Kidney (tissue), 14 donors: ENCODE results near the gene HEYL. TPM values are rescaled to one million over a fixed set of nuclear protein-coding genes. Genes with fewer than 3 reads are reported as not detected.

Experiments
- DNase-seq, 5 donors: peaks; one replicate each; pipeline ENCODE4 v3.0.0-alpha.2; 2013 to 2020
- FAIRE-seq: peaks from 2 replicates; lab custom pipeline; 2012; peaks lifted over from hg19 to GRCh38; lab: Jason Lieb, UNC
- H3K27ac ChIP-seq, 2 donors: one replicate each; pipeline ENCODE4 v1.7.0; 2013; ENCODE audit warnings: low read depth in 2 of 2, low read length in 2 of 2, inconsistent platforms in 1 of 2
- H3K27me3 ChIP-seq: one replicate; pipeline ENCODE4 v1.7.1; 2013; ENCODE audit warnings: low read length, inconsistent platforms; ENCODE audit not compliant: control insufficient read depth, insufficient read depth
- H3K36me3 ChIP-seq, 3 donors: one replicate each; pipeline versions ENCODE4 v1.7.0 to v1.7.1; 2013; ENCODE audit warnings: low read length in 3 of 3, control low read depth in 1 of 3, inconsistent platforms in 1 of 3; ENCODE audit not compliant: insufficient read depth in 3 of 3, control insufficient read depth in 2 of 3
- H3K4me1 ChIP-seq, 3 donors: one replicate each; pipeline versions ENCODE4 v1.7.0 to v1.7.1; 2013; ENCODE audit warnings: low read length in 3 of 3, inconsistent platforms in 1 of 3, low read depth in 1 of 3; ENCODE audit not compliant: control insufficient read depth in 2 of 3, insufficient read depth in 2 of 3
- H3K4me3 ChIP-seq, 3 donors: one replicate each; pipeline versions ENCODE4 v1.7.0 to v1.8.1; 2013; ENCODE audit warnings: low read length in 3 of 3, control low read depth in 1 of 3, inconsistent platforms in 1 of 3
- H3K9ac ChIP-seq, 3 donors: one replicate each; pipeline versions ENCODE4 v1.7.0 to v1.7.1; 2013; ENCODE audit warnings: low read length in 3 of 3, control low read depth in 1 of 3, inconsistent platforms in 1 of 3
- H3K9me3 ChIP-seq, 3 donors: one replicate each; pipeline versions ENCODE4 v1.7.0 to v1.7.1; 2013; ENCODE audit warnings: low read length in 3 of 3, control low read depth in 1 of 3, inconsistent platforms in 1 of 3; ENCODE audit not compliant: control insufficient read depth in 2 of 3, insufficient read depth in 1 of 3
- CTCF ChIP-seq: IDR thresholded peaks from 3 replicates; pipeline ENCODE4 v1.5.1; 2012; ENCODE audit warnings: mild to moderate bottlenecking, moderate library complexity, borderline replicate concordance; ENCODE audit not compliant: insufficient read depth; ENCODE audit errors: extremely low read depth
- intact Hi-C: fragments of 100-400 bp; cut with DNase I; formaldehyde crosslinking; loops from one replicate; pipeline ENCODE4 v1.11.1; 2022
- polyA plus RNA-seq: library from polyadenylated mRNA; stranded (reverse); fragments of 350-450 nt; fragmentation: Illumina TruSeq; extraction: RNeasy Lipid Tissue Mini Kit (QIAGEN cat#74804); gene quantifications from one replicate; pipeline ENCODE4 v1.2.3, GENCODE V29; 2014; ENCODE audit warnings: low read depth, low replicate concordance; ENCODE audit not compliant: insufficient read depth
- total RNA-seq: library from RNA; stranded (reverse); fragmentation: NEBNext Ultra II Directional; extraction: Animal tissue kit (Norgen Biotek cat#: 25700); gene quantifications from one replicate; pipeline ENCODE4 v1.2.1, GENCODE V29; 2021
- donor health status: control.
- donor health status: control.
- donor health status: control.
- donor health status: control.
- donor health status: control.
- donor health status: DM: yes; HTN: yes; CAD: no.
- donor health status: Normal renal cell carcinoma (clear cell type).

The HEYL gene
- total and polyA plus RNA-seq, 2 donors from 2014 or later, result 7.2 to 32.8 TPM

GRCh38 chr1:39648496-39648895 is 9.1 kb upstream of the HEYL start:
- H3K27me3 ChIP-seq, result no peaks in the 10 kb centered on the region
- peaks cover 0 to 12% (median 0%) of the 10 kb centered on the region in 3 donors for H3K4me1 ChIP-seq
- TF ChIP-seq CTCF, result no peak
- H3K9ac ChIP-seq, result no peak overlapping the region
- H3K27ac ChIP-seq, result no peak overlapping the region
- H3K4me3 ChIP-seq, result no peak overlapping the region
- no peak for DNase-seq
- intact Hi-C loops, result no loop called here
- no peak for FAIRE-seq
- H3K9me3 ChIP-seq, result no peaks in the 10 kb centered on the region
- no peaks in the 10 kb centered on the region for H3K36me3 ChIP-seq

GRCh38 chr1:39647247-39647646 is 7.8 kb upstream of the HEYL start:
- TF ChIP-seq CTCF, result no peak
- H3K27ac ChIP-seq, result peak overlapping the region in 1 of 2 donors; percentile 51
- FAIRE-seq, result no peak
- no peak overlapping the region for H3K4me3 ChIP-seq
- intact Hi-C loops, result no loop called here
- peaks cover 0 to 9% (median 0%) of the 10 kb centered on the region in 3 donors for H3K4me1 ChIP-seq
- no peaks in the 10 kb centered on the region for H3K27me3 ChIP-seq
- H3K9ac ChIP-seq, result no peak overlapping the region
- DNase-seq, result no peak
- no peaks in the 10 kb centered on the region for H3K9me3 ChIP-seq
- no peaks in the 10 kb centered on the region for H3K36me3 ChIP-seq

- no peaks in the 10 kb centered on the region for H3K27me3 ChIP-seq
- no peak for FAIRE-seq
- no peaks in the 10 kb centered on the region for H3K36me3 ChIP-seq
- H3K27ac ChIP-seq, result peak overlapping the region; percentile 51 to 82
- intact Hi-C loops, result no loop called here
- peak; percentile 88 to 93 (median 90) for DNase-seq
- TF ChIP-seq CTCF, result no peak
- peaks cover 0 to 9% (median 0%) of the 10 kb centered on the region in 3 donors for H3K4me1 ChIP-seq
- H3K4me3 ChIP-seq, result no peak overlapping the region
- H3K9me3 ChIP-seq, result no peaks in the 10 kb centered on the region
- H3K9ac ChIP-seq, result no peak overlapping the region
Observed at GRCh38 chr1:39646232-39647081, 7.0 kb upstream of the HEYL start.
